ENCODE measurements around the gene TMEM106C. TPM values are rescaled to one million over a fixed set of nuclear protein-coding genes. Genes with fewer than 3 reads are reported as not detected.

Gene TMEM106C
- total and polyA plus RNA-seq, 10 of the 15 experiments (the other 5 are each of a cell fraction or from before 2014, with no cell fraction given), result 90.2 to 280 (median 161) TPM

DNA sequence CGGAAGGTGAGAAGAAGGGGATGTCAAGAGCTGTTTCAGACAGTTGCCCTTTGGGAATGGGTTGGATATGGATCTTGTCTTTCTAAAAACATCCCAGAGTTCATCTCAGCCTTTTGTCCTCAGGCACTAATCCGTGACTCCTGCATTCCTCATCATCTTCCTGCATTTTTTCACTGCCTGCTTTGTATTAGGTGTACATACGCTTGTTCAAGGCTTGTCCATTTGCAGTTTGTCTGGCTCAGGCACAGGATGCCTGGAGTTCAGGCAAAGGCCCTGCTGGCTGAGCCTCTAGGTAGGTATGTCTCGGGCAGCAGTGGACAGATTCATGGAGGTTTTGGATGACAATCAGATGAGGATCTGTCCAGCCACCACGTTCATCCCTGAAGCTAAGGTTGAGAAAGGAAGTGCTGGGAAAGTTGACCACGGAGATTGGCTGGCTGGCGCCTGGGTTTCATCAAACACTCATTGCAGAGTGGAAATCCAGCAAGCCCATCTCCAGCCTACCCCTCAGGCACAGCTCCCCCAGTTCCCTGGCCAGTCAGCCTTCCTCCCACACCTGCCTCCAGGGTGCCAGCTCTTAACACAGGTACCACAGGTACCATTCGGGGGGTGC is 12.4 kb upstream of the TMEM106C start:
- Histone ChIP-seq H3K27me3 (replicated peaks in 1 of 2; ENCODE audit: control insufficient read depth in 2 of 2, insufficient read depth in 2 of 2, low read length in 1 of 2) (0 out of 4 replicates have a peak, but pooled peaks cover 0 to 5% of the 10 kb centered on the region in 2 experiments), H3K79me2 (ENCODE audit: control insufficient read depth, insufficient read depth, low read length) (no peaks in the 10 kb centered on the region), H4K20me1 (ENCODE audit: control insufficient read depth, insufficient read depth) (no peaks in the 10 kb centered on the region), H3K4me1 (ENCODE audit: control insufficient read depth, insufficient read depth, low read length) (no peaks in the 10 kb centered on the region), H3K4me2 (ENCODE audit: control insufficient read depth, insufficient read depth) (no peak overlapping the region), H3K27ac (ENCODE audit: control insufficient read depth, insufficient read depth) (no peak overlapping the region), H3K9me3 (replicated peaks; ENCODE audit: control insufficient read depth, insufficient read depth, low read length) (no peaks in the 10 kb centered on the region), H3K4me3 (no peak overlapping the region), H3K9ac (ENCODE audit: control insufficient read depth, insufficient read depth, low read length) (no peak overlapping the region), H2AFZ (ENCODE audit: control insufficient read depth, low read depth, low read length) (no peak overlapping the region), H3K36me3 (ENCODE audit: control insufficient read depth in 2 of 2, insufficient read depth in 2 of 2, low read length in 1 of 2) (no peaks in the 10 kb centered on the region)
- ATAC-seq, result no peak
- ChIA-PET SMC1A (ENCODE audit: uncharacterized antibody, unreplicated experiment) (interaction anchor here (0.7 to 2.5 kb wide), 4 partner anchors 81 to 115 kb away, joined by 3 to 12 read pairs (median 6); no protein-coding TSS in a partner anchor), POLR2A (no interaction called here), CTCF (interaction anchor here (0.5 to 3.7 kb wide), 7 partner anchors 12 to 280 kb away, joined by 3 to 35 read pairs (median 11); partner anchors contain the start of gene TMEM106C), RAD21 (ENCODE audit: unreplicated experiment) (interaction anchor here (1.0 kb wide), 1 partner anchor 12 kb away, joined by 3 read pairs; the partner anchor contains the start of gene TMEM106C)
- in situ Hi-C loops (cut with MboI) (no loop called here), intact Hi-C loops (cut with micrococcal nuclease; ENCODE audit: unreplicated experiment) (no loop called here)
- FAIRE-seq, result no peak
- TF ChIP-seq, protein P1, sequence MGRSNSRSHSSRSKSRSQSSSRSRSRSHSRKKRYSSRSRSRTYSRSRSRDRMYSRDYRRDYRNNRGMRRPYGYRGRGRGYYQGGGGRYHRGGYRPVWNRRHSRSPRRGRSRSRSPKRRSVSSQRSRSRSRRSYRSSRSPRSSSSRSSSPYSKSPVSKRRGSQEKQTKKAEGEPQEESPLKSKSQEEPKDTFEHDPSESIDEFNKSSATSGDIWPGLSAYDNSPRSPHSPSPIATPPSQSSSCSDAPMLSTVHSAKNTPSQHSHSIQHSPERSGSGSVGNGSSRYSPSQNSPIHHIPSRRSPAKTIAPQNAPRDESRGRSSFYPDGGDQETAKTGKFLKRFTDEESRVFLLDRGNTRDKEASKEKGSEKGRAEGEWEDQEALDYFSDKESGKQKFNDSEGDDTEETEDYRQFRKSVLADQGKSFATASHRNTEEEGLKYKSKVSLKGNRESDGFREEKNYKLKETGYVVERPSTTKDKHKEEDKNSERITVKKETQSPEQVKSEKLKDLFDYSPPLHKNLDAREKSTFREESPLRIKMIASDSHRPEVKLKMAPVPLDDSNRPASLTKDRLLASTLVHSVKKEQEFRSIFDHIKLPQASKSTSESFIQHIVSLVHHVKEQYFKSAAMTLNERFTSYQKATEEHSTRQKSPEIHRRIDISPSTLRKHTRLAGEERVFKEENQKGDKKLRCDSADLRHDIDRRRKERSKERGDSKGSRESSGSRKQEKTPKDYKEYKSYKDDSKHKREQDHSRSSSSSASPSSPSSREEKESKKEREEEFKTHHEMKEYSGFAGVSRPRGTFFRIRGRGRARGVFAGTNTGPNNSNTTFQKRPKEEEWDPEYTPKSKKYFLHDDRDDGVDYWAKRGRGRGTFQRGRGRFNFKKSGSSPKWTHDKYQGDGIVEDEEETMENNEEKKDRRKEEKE (IDR thresholded peaks at IDR 0.05), result no peak
- TF ChIP-seq SPI1 (IDR thresholded peaks at IDR 0.05; ENCODE audit: borderline replicate concordance, insufficient read depth, low read depth, low read length), result no peak
- TF ChIP-seq HDAC6 (IDR thresholded peaks at IDR 0.05; ENCODE audit: unreplicated experiment), result no peak
- TF ChIP-seq, protein P2, sequence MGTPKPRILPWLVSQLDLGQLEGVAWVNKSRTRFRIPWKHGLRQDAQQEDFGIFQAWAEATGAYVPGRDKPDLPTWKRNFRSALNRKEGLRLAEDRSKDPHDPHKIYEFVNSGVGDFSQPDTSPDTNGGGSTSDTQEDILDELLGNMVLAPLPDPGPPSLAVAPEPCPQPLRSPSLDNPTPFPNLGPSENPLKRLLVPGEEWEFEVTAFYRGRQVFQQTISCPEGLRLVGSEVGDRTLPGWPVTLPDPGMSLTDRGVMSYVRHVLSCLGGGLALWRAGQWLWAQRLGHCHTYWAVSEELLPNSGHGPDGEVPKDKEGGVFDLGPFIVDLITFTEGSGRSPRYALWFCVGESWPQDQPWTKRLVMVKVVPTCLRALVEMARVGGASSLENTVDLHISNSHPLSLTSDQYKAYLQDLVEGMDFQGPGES (IDR thresholded peaks at IDR 0.05), result no peak
- no peak for TF ChIP-seq SREBF1 (IDR thresholded peaks at IDR 0.05; ENCODE audit: low read length)
- TF ChIP-seq NRF1 (conservative IDR thresholded peaks at IDR 0.05; ENCODE audit: low read depth, low read length), result no peak
- no peak for TF ChIP-seq NR2C2 (IDR thresholded peaks at IDR 0.05; ENCODE audit: borderline replicate concordance, control insufficient read depth, insufficient read length, low read depth)
- TF ChIP-seq RFX5 (IDR thresholded peaks at IDR 0.05; ENCODE audit: low read depth, low read length), result no peak
- TF ChIP-seq TBL1XR1 (IDR thresholded peaks at IDR 0.05; ENCODE audit: low read depth, low read length), result no peak
- TF ChIP-seq, protein P3, sequence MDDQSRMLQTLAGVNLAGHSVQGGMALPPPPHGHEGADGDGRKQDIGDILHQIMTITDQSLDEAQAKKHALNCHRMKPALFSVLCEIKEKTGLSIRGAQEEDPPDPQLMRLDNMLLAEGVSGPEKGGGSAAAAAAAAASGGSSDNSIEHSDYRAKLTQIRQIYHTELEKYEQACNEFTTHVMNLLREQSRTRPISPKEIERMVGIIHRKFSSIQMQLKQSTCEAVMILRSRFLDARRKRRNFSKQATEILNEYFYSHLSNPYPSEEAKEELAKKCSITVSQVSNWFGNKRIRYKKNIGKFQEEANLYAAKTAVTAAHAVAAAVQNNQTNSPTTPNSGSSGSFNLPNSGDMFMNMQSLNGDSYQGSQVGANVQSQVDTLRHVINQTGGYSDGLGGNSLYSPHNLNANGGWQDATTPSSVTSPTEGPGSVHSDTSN (IDR thresholded peaks at IDR 0.05; ENCODE audit: insufficient replicate concordance, low read depth, low read length), result no peak
- no peak for TF ChIP-seq NR2C1 (IDR thresholded peaks at IDR 0.05)
- BruUV-seq (replicated peaks), result no TSS peak
- no peak for DNase-seq (ENCODE audit: low read depth, low spot score)
- WGBS (ENCODE audit: insufficient coverage, insufficient replicate concordance, low lambda C conversion rate, missing lambda C conversion rate), result 31% methylated on average over 8 of the region's 8 CpGs

Measured in GM12878 (cell line).